ENCODE measurements around the gene CASZ1. TPM values are rescaled to one million over a fixed set of nuclear protein-coding genes. Genes with fewer than 3 reads are reported as not detected.

Gene CASZ1
- total and polyA plus RNA-seq, 4 experiments from 2014 or later = 0.13 to 8.8 (median 4.7) TPM

DNA sequence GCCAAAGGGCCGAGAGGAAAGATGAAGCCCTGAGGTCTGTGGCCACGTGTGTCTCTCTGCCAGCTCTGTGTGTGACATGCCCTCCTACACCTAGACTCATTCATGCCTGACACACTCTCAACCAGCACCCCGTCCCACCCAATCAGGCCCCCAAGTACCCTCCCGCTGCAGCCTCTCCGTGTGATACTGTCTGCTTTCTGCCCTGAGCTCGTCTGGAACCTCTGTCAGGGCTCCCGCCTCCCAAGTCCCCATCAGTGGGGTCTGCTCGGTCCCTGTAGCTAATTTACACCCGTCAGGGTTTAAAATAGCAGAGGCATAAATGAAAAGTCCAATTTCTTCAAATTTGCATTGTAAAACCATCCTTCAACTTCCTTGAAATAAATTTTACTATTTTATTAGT is 20.7 kb downstream of the CASZ1 start:
- H3K27ac ChIP-seq (ENCODE audit: low read depth, low read length) = no peak overlapping the region
- H3K9me3 ChIP-seq (ENCODE audit: control insufficient read depth in 1 of 2, low read length in 2 of 2) = no peaks in the 10 kb centered on the region
- Mint-ChIP-seq H3K4me1 (no peaks in the 10 kb centered on the region), H3K27ac (no peak overlapping the region), H3K9me3 (no peaks in the 10 kb centered on the region), H3K27me3 (peaks cover 0 to 2% of the 10 kb centered on the region in 2 donors), H3K36me3 (no peaks in the 10 kb centered on the region), H3K4me3 (no peak overlapping the region)
- no peaks in the 10 kb centered on the region for H3K4me1 ChIP-seq (ENCODE audit: insufficient read depth, low read length)
- intact Hi-C loops (cut with micrococcal nuclease) = no loop called here
- no peaks in the 10 kb centered on the region for H3K27me3 ChIP-seq (ENCODE audit: insufficient read depth, low read length)
- ChIA-PET POLR2A (ENCODE audit: partially characterized antibody) (no interaction called here), CTCF (ENCODE audit: partially characterized antibody) (no interaction called here)
- DNase-seq = no peak
- no peak overlapping the region for H3K4me3 ChIP-seq (ENCODE audit: low read length in 2 of 2)
- no peaks in the 10 kb centered on the region for H3K36me3 ChIP-seq (ENCODE audit: insufficient read depth, low read length)

DNA sequence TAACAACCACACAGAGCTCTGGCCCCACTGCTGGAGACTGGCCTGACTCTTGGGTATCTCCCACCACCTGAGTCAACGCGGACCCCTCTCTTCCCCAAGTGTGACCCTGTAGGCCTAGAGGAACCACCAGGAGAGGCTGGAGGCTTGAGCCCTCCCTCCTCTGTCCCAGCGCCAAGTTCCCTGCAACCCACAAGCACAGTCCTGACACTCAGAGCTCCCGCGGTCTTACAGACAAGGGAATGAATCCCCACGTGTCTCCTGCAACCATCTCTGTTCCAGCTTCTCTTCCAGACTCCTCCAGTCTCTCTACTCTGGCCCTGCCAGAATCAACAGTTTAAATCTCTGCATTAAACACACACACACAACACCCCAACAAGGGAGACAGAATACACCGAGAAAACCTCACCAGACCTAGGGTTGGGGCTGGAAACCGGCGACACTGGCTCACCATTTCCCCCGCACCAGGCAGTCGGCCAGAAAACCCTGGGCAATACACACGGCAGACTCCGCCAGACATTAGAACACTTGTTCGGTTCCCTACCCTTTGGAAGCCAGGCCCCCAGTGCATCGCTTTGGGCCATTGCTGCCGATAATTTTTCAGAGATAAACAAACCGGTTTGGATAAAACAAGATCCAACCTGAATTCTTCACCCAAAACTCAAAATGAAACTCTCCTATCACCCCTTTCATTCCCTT is 21.7 kb downstream of the CASZ1 start:
- no peak for DNase-seq
- H3K9me3 Mint-ChIP-seq = no peaks in the 10 kb centered on the region
- H3K36me3 Mint-ChIP-seq = no peaks in the 10 kb centered on the region
- Histone ChIP-seq H3K27ac (ENCODE audit: low read depth, low read length) (no peak overlapping the region), H3K9me3 (ENCODE audit: control insufficient read depth in 1 of 2, low read length in 2 of 2) (no peaks in the 10 kb centered on the region), H3K36me3 (ENCODE audit: insufficient read depth, low read length) (no peaks in the 10 kb centered on the region), H3K4me3 (ENCODE audit: low read length in 2 of 2) (no peak overlapping the region), H3K27me3 (ENCODE audit: insufficient read depth, low read length) (no peaks in the 10 kb centered on the region), H3K4me1 (ENCODE audit: insufficient read depth, low read length) (no peaks in the 10 kb centered on the region)
- CTCF ChIA-PET (ENCODE audit: partially characterized antibody) = no interaction called here
- POLR2A ChIA-PET (ENCODE audit: partially characterized antibody) = no interaction called here
- intact Hi-C loops (cut with micrococcal nuclease) = no loop called here
- H3K27ac Mint-ChIP-seq = no peak overlapping the region
- no peak overlapping the region for H3K4me3 Mint-ChIP-seq
- H3K4me1 Mint-ChIP-seq = no peaks in the 10 kb centered on the region
- H3K27me3 Mint-ChIP-seq = peaks cover 0 to 2% of the 10 kb centered on the region in 2 donors

DNA sequence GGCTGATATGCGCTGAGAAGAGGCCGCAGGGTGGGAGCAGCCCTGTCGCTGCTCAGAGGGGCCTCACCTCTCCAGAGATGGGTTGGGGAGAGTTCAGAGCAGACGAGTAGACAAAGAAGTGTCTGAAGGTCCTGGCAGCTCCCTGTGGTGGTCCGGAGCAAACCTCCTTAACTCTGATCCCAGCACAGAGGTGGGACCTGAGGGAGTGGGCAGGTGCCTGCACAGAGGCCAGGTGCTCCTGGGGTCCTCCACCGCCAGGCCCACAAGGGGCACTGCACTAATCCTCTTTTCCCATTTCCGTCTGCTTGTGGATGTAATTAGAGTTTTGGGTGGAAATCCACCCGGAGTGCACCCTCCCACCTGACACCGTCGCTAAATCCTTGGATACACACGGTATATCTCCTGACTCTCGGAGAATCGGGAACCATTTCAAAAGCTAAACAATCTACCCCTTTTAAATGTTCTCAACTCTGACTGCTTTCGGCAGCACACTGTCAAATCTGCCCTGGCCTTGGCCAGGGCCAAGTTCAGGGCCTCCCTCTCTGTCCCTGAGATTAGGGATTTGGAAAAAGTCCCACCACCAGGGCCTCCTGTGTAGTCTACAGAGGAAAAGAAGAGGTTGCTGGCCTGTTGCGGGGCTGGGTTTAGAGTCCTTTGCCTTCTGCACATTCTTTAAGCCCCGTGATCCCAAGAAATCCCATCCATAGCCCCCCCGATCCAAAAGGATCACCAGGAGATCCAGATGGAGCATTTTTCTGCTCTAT is 22.4 kb downstream of the CASZ1 start:
- no peaks in the 10 kb centered on the region for H3K9me3 Mint-ChIP-seq
- H3K4me3 ChIP-seq (ENCODE audit: low read length in 2 of 2) = no peak overlapping the region
- intact Hi-C loops (cut with micrococcal nuclease) = no loop called here
- H3K27me3 Mint-ChIP-seq = peaks cover 0 to 2% of the 10 kb centered on the region in 2 donors
- no peaks in the 10 kb centered on the region for H3K4me1 Mint-ChIP-seq
- no peaks in the 10 kb centered on the region for H3K4me1 ChIP-seq (ENCODE audit: insufficient read depth, low read length)
- no peak for DNase-seq
- no peak overlapping the region for H3K4me3 Mint-ChIP-seq
- H3K36me3 Mint-ChIP-seq = no peaks in the 10 kb centered on the region
- H3K27ac ChIP-seq (ENCODE audit: low read depth, low read length) = no peak overlapping the region
- CTCF ChIA-PET (ENCODE audit: partially characterized antibody) = no interaction called here
- POLR2A ChIA-PET (ENCODE audit: partially characterized antibody) = no interaction called here
- no peak overlapping the region for H3K27ac Mint-ChIP-seq
- no peaks in the 10 kb centered on the region for H3K36me3 ChIP-seq (ENCODE audit: insufficient read depth, low read length)
- H3K27me3 ChIP-seq (ENCODE audit: insufficient read depth, low read length) = no peaks in the 10 kb centered on the region
- H3K9me3 ChIP-seq (ENCODE audit: control insufficient read depth in 1 of 2, low read length in 2 of 2) = no peaks in the 10 kb centered on the region

DNA sequence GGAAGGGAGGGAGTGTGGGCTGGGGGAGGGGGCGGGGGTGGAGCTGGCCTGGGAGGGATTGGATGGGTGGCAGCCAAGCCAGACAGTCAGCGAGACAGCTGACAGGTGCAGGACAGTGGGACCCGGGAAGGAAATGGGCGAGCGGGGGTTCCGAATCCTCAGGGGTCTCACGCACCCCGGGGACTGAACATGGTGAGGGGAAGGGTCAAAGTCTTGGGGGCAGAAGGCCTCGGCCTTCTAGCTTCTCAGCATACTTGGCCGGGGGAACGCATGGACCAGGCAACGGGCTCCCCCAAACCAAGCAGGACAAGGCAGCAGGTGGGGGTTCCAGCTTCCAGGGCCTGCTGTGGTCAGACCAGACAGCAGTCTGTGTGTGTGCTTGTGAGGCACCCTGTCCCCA is 23.1 kb downstream of the CASZ1 start:
- Histone ChIP-seq H3K36me3 (ENCODE audit: insufficient read depth, low read length) (no peaks in the 10 kb centered on the region), H3K4me3 (ENCODE audit: low read length in 2 of 2) (no peak overlapping the region), H3K4me1 (ENCODE audit: insufficient read depth, low read length) (no peaks in the 10 kb centered on the region), H3K27me3 (ENCODE audit: insufficient read depth, low read length) (no peaks in the 10 kb centered on the region), H3K27ac (ENCODE audit: low read depth, low read length) (no peak overlapping the region), H3K9me3 (ENCODE audit: control insufficient read depth in 1 of 2, low read length in 2 of 2) (no peaks in the 10 kb centered on the region)
- Mint-ChIP-seq H3K4me1 (no peaks in the 10 kb centered on the region), H3K4me3 (no peak overlapping the region), H3K36me3 (no peaks in the 10 kb centered on the region), H3K27ac (no peak overlapping the region), H3K9me3 (no peaks in the 10 kb centered on the region), H3K27me3 (peaks cover 0 to 2% of the 10 kb centered on the region in 2 donors)
- intact Hi-C loops (cut with micrococcal nuclease) = no loop called here
- CTCF ChIA-PET (ENCODE audit: partially characterized antibody) = no interaction called here
- DNase-seq = no peak
- POLR2A ChIA-PET (ENCODE audit: partially characterized antibody) = no interaction called here

DNA sequence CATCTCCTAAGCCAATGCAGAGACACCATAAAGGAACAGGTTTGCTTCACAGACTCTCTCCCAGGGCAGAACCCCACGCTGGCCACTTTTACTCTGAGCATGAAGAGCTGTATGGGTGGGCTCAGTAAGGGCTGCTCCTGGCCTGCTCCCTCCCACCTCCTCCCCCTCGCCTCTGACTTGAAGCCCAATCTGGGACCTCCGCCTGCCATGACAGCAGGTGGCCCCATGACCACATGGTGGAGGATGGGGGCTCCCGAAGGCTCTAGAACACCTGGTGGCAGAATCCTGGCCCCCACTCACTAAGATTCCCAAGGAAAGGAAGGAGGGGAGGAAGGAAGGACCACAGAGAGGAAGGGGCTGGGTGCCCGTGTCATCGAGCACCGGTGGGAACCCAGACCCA is 23.7 kb downstream of the CASZ1 start:
- H3K4me1 ChIP-seq (ENCODE audit: insufficient read depth, low read length) = no peaks in the 10 kb centered on the region
- H3K9me3 Mint-ChIP-seq = no peaks in the 10 kb centered on the region
- ChIA-PET POLR2A (ENCODE audit: partially characterized antibody) (no interaction called here), CTCF (ENCODE audit: partially characterized antibody) (no interaction called here)
- H3K4me3 ChIP-seq (ENCODE audit: low read length in 2 of 2) = no peak overlapping the region
- no peak for DNase-seq
- H3K27me3 Mint-ChIP-seq = peaks cover 0 to 2% of the 10 kb centered on the region in 2 donors
- H3K36me3 Mint-ChIP-seq = no peaks in the 10 kb centered on the region
- intact Hi-C loops (cut with micrococcal nuclease) = no loop called here
- no peaks in the 10 kb centered on the region for H3K9me3 ChIP-seq (ENCODE audit: control insufficient read depth in 1 of 2, low read length in 2 of 2)
- no peaks in the 10 kb centered on the region for H3K4me1 Mint-ChIP-seq
- H3K27me3 ChIP-seq (ENCODE audit: insufficient read depth, low read length) = no peaks in the 10 kb centered on the region
- H3K27ac ChIP-seq (ENCODE audit: low read depth, low read length) = no peak overlapping the region
- H3K27ac Mint-ChIP-seq = no peak overlapping the region
- H3K4me3 Mint-ChIP-seq = no peak overlapping the region
- H3K36me3 ChIP-seq (ENCODE audit: insufficient read depth, low read length) = no peaks in the 10 kb centered on the region

DNA sequence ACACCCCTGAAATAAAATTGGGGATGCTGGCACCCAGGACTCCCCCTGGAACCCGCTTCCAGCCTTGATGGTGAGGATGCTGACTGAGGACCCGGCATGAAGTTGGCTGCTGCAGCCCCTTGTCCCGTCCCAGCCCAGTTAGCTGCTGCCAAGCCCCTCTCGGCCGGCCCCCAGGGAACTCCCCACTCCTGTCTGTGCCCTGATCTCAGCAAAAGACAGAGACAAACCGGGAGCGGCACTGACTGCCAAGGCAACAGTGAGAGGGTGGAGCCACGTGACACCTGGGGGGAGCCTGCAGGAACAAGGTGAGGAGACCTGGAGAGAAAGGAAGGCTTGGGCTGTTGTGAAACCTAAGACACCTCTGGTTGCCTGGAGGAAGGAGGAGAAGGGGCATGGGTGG is 24.7 kb downstream of the CASZ1 start:
- peaks cover 0 to 2% of the 10 kb centered on the region in 2 donors for H3K27me3 Mint-ChIP-seq
- H3K9me3 Mint-ChIP-seq = no peaks in the 10 kb centered on the region
- CTCF ChIA-PET (ENCODE audit: partially characterized antibody) = no interaction called here

DNA sequence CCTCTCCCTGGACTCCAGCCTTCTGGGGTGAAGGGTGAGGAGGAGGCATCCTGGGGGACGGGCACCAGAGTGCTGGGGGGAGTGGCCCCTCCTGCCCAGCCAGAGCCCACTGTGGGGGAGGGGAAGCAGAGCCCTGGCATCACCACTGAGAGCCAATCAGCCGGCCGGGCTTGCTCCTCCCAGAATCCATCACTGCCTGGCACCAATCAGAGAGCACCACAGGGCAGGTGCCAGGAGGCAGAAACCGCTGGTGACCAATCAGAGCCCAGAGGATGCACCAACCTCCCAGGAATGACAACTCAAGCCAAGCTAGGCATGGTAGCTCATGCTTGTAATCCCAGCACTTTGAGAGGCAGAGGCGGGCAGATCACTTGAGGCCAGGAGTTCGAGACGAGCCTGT is 27.9 kb downstream of the CASZ1 start:
- no peak overlapping the region for H3K4me3 Mint-ChIP-seq
- CTCF ChIA-PET (ENCODE audit: partially characterized antibody) = no interaction called here
- Histone ChIP-seq H3K27ac (ENCODE audit: low read depth, low read length) (no peak overlapping the region), H3K27me3 (ENCODE audit: insufficient read depth, low read length) (no peaks in the 10 kb centered on the region), H3K4me1 (ENCODE audit: insufficient read depth, low read length) (no peaks in the 10 kb centered on the region), H3K4me3 (ENCODE audit: low read length in 2 of 2) (no peak overlapping the region), H3K36me3 (ENCODE audit: insufficient read depth, low read length) (no peaks in the 10 kb centered on the region), H3K9me3 (ENCODE audit: control insufficient read depth in 1 of 2, low read length in 2 of 2) (no peaks in the 10 kb centered on the region)
- H3K27me3 Mint-ChIP-seq = peaks cover 2 to 5% of the 10 kb centered on the region in 2 donors
- H3K36me3 Mint-ChIP-seq = no peaks in the 10 kb centered on the region
- POLR2A ChIA-PET (ENCODE audit: partially characterized antibody) = no interaction called here
- no peak for DNase-seq
- intact Hi-C loops (cut with micrococcal nuclease) = no loop called here
- no peaks in the 10 kb centered on the region for H3K9me3 Mint-ChIP-seq
- no peak overlapping the region for H3K27ac Mint-ChIP-seq
- no peaks in the 10 kb centered on the region for H3K4me1 Mint-ChIP-seq

More for the DNA sequence above, 24.7 kb downstream of the CASZ1 start:
- H3K36me3 Mint-ChIP-seq = no peaks in the 10 kb centered on the region
- no peak overlapping the region for H3K27ac Mint-ChIP-seq
- H3K4me1 ChIP-seq (ENCODE audit: insufficient read depth, low read length) = no peaks in the 10 kb centered on the region
- DNase-seq = no peak
- no peak overlapping the region for H3K27ac ChIP-seq (ENCODE audit: low read depth, low read length)
- no peak overlapping the region for H3K4me3 ChIP-seq (ENCODE audit: low read length in 2 of 2)
- H3K36me3 ChIP-seq (ENCODE audit: insufficient read depth, low read length) = no peaks in the 10 kb centered on the region
- H3K4me3 Mint-ChIP-seq = no peak overlapping the region
- no peaks in the 10 kb centered on the region for H3K4me1 Mint-ChIP-seq
- no peaks in the 10 kb centered on the region for H3K9me3 ChIP-seq (ENCODE audit: control insufficient read depth in 1 of 2, low read length in 2 of 2)
- intact Hi-C loops (cut with micrococcal nuclease) = no loop called here
- H3K27me3 ChIP-seq (ENCODE audit: insufficient read depth, low read length) = no peaks in the 10 kb centered on the region
- POLR2A ChIA-PET (ENCODE audit: partially characterized antibody) = no interaction called here
